Left ventricle myocardium superior (tissue), 1 donor: ENCODE data around the gene ZMYND11. TPM values are rescaled to one million over a fixed set of nuclear protein-coding genes. Genes with fewer than 3 reads are reported as not detected.
A peak's percentile ranks its signal among the peaks of the same experiment; 100 is the strongest.

Experiments used
- ATAC-seq: fragments of 200-7000 bp; cut with Tn5 transposase; one replicate; pipeline ENCODE4 v1.9.1; 2020; ENCODE audit warnings: mild to moderate bottlenecking, moderate library complexity
- DNase-seq: peaks from one replicate; pipeline ENCODE4 v3.0.0-alpha.2; 2020
- intact Hi-C: fragments of 100-400 bp; cut with micrococcal nuclease; formaldehyde crosslinking; loops from one replicate; pipeline ENCODE4 v1.11.0; 2022
- long read RNA-seq: library from polyadenylated mRNA; unstranded; transcript quantifications from one replicate; pipeline ENCODE4 v2.0.0, GENCODE V29; 2021
- total RNA-seq: library from RNA; stranded (reverse); fragmentation: NEBNext Ultra II Directional; extraction: Animal tissue kit (Norgen Biotek cat#: 25700); gene quantifications from one replicate; pipeline ENCODE4 v1.2.1, GENCODE V29; 2021
- donor health status: DM: no; HTN: yes; CAD: no; lungs with severe emphysema.

ZMYND11 gene
- total RNA-seq = 80.7 TPM
- long read RNA-seq, full-length matches to known transcripts = 27 of 133 reads
- long read RNA-seq, partial matches to known transcripts = 17 of 133 reads
- long read RNA-seq, other reads (novel, unspliced or antisense) = 89 of 133 reads

DNA sequence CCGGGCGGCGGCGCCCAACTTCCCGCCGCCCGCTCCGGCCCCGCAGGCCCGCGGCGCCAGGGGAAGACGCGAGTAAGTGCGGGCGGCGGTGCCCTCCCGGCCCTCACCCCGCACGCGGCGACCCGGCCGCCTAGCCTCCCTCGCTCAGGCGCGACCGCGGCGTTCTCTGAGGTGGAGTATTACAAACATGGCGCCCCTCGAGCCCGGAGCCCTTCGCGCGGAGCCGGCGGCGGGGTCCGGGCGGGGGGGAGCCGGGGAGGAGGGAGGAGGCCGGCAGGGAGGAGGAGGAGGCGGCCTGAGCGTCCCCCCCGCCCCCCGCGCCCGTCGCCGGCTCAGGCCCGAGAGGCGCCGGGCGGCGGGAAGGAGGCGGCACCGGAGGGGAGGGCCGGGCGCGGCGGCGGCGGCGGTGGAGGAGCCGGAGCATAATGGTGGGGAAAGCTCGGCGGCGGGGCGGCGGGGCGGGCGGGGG lies at the start of gene ZMYND11:
Gene ZMYND11 (plus strand): TSS at position 324 of the 469 bp plus-strand sequence. CDS start 44,558 bp downstream, outside the sequence.
- intact Hi-C loops = no loop called here
- DNase-seq = peak; percentile 85
- ATAC-seq = peak; percentile 86

DNA sequence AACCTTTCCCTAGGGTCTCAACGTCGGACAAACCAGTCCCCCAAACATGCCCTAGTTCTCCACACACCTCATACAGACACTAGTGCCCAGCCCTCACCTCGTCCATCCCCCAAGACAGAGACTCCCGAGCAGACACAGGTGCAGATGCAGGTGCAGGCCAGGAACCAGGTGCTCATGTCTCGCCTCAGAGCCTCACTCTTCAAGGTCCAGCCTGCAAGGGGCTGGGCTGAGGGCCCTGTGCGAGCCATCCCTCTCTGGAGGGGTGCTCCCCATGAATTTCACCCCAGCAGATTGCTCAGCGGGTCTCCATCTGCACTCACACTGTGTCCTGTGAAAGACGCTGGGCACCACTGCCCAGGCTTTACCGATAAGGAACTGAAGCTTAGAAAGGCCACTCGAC lies 49.2 kb upstream of the ZMYND11 start:
- no peak for DNase-seq
- intact Hi-C loops = no loop called here
- no peak for ATAC-seq

DNA sequence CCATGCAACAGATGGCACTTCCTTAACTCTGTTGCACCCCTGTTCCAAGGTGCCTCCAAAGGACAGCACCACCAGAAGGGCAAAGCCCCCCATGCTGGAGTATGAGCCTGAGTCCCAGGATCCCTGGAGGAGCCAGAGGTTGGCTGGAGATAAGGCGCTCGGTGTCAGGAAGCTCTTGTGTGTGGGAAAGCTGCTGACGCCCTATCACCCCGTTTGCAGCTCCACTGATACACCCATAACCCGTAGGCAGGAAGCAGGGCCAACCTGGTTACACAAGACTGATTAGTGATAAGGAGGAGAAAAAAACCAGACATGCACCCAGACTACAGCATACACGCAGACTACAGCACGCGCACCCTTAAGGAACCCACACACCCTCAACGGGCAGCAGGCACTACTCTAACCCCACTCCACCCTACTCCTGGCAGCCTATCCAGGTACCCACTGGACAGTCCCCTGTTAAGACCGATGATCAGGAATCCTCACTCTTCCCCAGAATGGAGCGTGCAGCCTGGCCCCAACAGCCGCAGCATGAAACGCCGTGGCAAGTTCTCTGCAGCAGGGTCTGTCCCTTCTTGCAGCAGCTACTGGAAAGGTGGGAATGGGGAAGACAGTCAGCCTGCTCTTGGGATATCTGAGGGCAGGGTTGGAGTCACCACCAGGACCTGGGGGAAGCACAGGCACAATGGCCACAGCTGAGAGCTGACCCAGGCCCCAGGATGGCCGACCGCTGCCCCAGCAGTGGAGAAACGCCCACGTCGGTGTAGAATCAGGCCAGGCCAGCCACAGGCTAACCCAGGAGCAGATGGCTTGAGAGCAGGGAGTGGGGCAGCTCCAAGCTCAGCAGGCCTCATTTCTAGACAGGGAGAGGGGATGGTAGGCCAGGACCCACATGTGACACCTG lies 47.8 kb upstream of the ZMYND11 start:
- DNase-seq (no peak), ATAC-seq (no peak)
- intact Hi-C loops = no loop called here

DNA sequence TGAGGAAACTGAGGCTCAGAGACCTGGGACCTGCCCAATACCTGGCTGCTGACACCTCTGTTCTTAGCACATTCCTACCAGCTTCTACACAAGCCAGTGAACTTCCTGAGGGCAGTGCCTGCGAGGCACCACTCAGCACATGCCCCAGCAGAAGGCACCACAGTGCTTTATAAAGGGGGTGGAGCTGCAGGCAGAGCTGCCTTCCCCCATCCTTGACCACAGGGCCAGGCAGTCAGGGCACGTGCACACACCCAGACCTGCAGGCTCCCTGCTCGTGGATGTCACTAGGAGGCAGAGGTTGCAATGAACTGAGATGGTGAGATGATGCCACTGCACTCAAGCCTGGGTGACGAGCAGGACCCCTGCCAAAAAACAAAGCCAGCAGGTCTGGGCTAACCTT lies 47.0 kb upstream of the ZMYND11 start:
- intact Hi-C loops = no loop called here
- ATAC-seq = no peak
- DNase-seq = no peak

- DNase-seq = no peak
- ATAC-seq = no peak
- intact Hi-C loops = no loop called here
These were observed 46.0 kb upstream of the ZMYND11 start for GRCh38 chr10:89248-89647.

DNA sequence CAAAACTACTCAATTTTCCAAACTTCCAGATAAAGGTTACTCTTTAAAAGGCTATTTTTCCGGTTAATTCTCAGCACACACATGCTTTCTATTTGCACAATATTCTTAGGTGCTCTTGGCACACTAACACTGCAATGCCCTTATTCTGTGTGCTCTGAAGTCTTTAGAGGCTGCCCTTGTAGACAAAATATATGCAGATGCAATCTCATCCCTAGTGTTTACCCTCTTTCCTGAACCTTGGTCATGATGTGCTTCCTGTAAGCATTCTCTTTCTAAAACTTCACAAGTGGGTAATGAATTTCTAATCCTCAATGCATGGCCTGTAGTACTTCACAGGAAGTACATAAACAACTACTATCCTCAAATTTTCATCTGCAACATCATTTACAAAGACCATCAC lies 45.1 kb upstream of the ZMYND11 start:
- ATAC-seq = no peak
- intact Hi-C loops = no loop called here
- DNase-seq = no peak

GRCh38 chr10:91313-91712 lies 43.9 kb upstream of the ZMYND11 start:
- intact Hi-C loops = no loop called here
- peak; percentile 65 for DNase-seq
- peak; percentile 94 for ATAC-seq

- no peak for ATAC-seq
- intact Hi-C loops = no loop called here
- no peak for DNase-seq
These were observed 43.1 kb upstream of the ZMYND11 start for GRCh38 chr10:92153-92552.

- intact Hi-C loops = no loop called here
- ATAC-seq (no peak), DNase-seq (no peak)
These were observed 42.4 kb upstream of the ZMYND11 start for GRCh38 chr10:92846-93245.

DNA sequence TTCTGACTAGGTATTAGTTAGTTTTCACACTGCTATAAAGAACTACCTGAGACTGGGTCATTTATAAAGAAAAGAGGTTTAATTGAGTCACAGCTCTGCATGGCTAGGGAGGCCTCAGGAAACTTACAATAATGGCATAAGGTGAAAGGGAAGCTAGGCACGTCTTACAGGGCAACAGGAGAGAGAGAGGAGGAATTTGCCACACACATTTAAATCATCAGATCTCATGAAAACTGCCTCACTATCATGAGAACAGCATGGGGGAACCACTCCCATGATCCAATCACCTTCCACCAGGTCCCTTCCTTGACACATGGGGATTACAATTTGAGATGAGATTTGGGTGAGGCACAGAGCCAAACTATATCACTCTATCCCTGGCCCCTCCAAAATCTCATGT lies 40.6 kb upstream of the ZMYND11 start:
- no peak for DNase-seq
- ATAC-seq = no peak
- intact Hi-C loops = no loop called here

- ATAC-seq = no peak
- DNase-seq = no peak
- intact Hi-C loops = no loop called here
These were observed 39.7 kb upstream of the ZMYND11 start for GRCh38 chr10:95356-96115.

- intact Hi-C loops = no loop called here
- ATAC-seq (no peak), DNase-seq (no peak)
These were observed 38.8 kb upstream of the ZMYND11 start for GRCh38 chr10:96466-96865.

- peak; percentile 66 for ATAC-seq
- intact Hi-C loops = no loop called here
- no peak for DNase-seq
These were observed 30.8 kb upstream of the ZMYND11 start for GRCh38 chr10:104416-104815.

DNA sequence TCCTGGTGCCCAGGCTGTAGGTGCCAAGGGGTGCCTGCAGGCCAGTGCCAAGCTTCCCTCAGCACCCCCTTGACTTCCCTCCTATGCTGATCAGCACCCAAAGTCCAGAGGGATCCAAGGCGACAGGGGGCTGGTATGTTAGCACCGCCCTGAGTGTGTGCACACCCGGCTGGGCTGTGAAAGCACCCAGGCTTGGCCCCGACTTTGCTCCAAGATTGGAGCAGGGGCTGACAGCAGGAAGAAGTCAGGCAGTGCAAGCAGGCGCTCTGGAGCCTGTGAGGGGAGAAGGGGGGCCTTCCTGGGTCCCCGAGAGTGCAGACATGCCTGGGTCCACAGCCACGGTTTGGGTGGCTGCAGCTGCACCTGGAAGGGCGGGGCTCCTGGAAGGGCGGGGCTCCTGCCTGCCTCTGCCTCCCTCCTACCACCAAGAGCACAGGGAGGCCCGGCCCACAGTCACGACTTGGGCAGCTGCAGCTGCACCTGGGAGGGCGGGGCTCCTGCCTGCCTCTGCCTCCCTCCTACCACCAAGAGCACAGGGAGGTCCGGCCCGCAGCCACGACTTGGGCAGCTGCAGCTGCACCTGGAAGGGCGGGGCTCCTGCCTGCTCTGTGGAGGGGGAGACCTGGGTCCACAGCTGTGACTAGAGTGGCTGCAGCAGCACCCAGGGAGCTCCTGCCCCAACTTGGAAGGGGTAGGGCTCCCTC lies 30.2 kb upstream of the ZMYND11 start:
- ATAC-seq = no peak
- DNase-seq = no peak
- intact Hi-C loops = no loop called here

GRCh38 chr10:105806-106205 lies 29.4 kb upstream of the ZMYND11 start:
- intact Hi-C loops = no loop called here
- DNase-seq = no peak
- no peak for ATAC-seq

DNA sequence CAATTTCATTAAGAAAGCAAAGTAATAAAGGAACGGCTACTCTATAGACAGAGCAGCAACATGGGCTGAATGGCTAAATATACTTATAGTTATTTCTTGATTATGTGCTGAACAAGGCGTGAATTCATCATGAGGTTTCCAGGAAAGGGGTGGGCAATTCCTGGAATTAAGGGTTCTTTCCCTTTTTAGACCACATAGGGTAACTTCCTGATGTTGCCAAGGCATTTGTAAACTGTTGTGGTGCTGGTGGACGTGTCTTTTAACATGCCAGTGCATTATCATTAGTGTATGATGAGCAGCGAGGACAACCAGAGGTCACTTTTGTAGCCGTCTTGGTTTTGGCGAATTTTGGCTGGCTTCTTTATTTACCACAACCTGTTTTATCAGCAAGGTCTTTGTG lies 28.5 kb upstream of the ZMYND11 start:
- peak; percentile 51 for ATAC-seq
- intact Hi-C loops = no loop called here
- no peak for DNase-seq

- no peak for DNase-seq
- intact Hi-C loops = no loop called here
- no peak for ATAC-seq
These were observed 23.0 kb upstream of the ZMYND11 start for GRCh38 chr10:112246-112645.

DNA sequence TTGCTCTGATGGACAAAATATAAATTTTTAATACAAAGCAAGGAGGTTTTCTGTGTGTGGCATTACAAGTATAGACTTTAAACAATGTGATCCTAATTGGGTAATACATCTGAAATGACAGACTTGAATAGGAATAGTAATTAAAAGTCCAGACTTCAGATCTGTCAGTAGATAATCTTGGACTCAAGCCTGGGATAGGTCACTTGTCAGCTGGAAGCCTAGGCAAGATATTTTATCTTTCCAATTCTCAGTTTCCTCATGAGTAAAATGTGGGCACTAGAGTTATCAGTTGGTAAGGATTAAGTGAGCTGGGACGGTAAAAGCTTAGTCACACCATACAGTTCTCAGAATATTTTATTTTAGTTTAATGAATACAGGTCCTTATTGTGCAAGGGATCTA lies 10.4 kb upstream of the ZMYND11 start:
- DNase-seq = no peak
- ATAC-seq = no peak
- intact Hi-C loops = no loop called here

DNA sequence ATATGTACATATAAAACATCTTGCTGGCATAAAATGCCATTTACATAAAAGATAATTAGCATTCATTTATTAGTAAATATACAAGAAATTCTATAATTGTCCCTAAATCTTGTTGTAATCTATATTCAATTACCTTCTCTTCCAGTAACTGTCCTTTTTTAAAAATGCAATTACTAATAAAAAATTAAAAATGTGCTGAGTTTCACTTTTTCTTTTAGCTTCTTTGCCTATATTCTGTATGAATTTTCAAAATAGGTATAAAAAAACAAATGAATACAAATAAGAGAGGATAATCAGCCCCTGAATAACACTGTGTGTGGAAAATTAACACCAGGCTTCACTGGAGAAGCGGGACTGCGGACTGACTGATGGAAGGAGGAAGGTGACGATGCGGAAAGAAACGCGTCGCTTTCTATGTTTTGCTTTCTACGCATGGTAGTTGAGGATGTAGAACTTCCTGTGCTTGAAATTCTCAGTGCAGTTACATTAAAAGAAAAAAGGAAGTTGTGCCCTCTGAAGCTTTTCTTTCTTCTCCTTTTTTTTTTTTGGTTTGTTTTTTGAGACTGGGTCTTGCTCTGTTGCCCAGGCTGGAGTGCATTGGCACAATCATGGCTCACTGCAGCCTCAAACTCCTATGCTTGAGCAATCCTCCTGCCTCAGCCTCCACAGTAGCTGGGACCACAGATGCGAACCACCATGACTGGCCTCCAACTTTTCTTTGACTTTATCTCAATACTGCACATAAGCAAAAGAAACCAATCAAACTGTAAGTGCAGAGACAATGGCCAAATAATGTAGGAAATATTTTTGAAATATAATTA lies 7.4 kb upstream of the ZMYND11 start:
- intact Hi-C loops = no loop called here
- DNase-seq (no peak), ATAC-seq (peak; percentile 32)
